CD4-positive, alpha-beta T cell (primary cell): ENCODE results near the gene CDK14. TPM values are rescaled to one million over a fixed set of nuclear protein-coding genes. Genes with fewer than 3 reads are reported as not detected.

Experiments
- ATAC-seq: fragments of 200-7000 bp; cut with Tn5 transposase; one replicate; pipeline ENCODE4 v1.10.0; 2022; ENCODE audit warnings: mild to moderate bottlenecking; ENCODE audit not compliant: poor library complexity
- CTCF ChIA-PET: fragments of 350-600 bp; sonication (Branson Sonifier 250); formaldehyde crosslinking; loops from one replicate; lab custom pipeline; 2021; ENCODE audit warnings: antibody characterized with exemption, inconsistent platforms; lab: Charles Lee
- POLR2A ChIA-PET: fragments of 350-600 bp; sonication (Branson Sonifier 250); formaldehyde crosslinking; loops from one replicate; lab custom pipeline; 2021; ENCODE audit warnings: antibody characterized with exemption, inconsistent platforms; lab: Charles Lee
- DNase-seq, 14 experiments: peaks; one replicate each; pipeline ENCODE4 v3.0.0-alpha.2; 2013 to 2020; ENCODE audit warnings: mixed read lengths in 2 of 14
- H3K27ac ChIP-seq, 2 donors: one replicate each; pipeline versions ENCODE4 v1.5.1 to v1.7.0; 2013; ENCODE audit warnings: low read length in 2 of 2, low read depth in 1 of 2, mild to moderate bottlenecking in 1 of 2
- H3K27me3 ChIP-seq, 2 experiments: 1 replicate in 1 of 2; 2 replicates in 1 of 2; pipeline versions ENCODE4 v1.6.1 to v1.7.0; 2013; ENCODE audit warnings: low read length in 2 of 2, control low read depth in 1 of 2, mild to moderate bottlenecking in 1 of 2, moderate library complexity in 1 of 2; ENCODE audit not compliant: insufficient read depth in 2 of 2, control insufficient read depth in 1 of 2
- H3K36me3 ChIP-seq: one replicate; pipeline ENCODE4 v1.6.1; 2013; ENCODE audit warnings: low read length, control low read depth; ENCODE audit not compliant: insufficient read depth
- H3K4me1 ChIP-seq: one replicate; pipeline ENCODE4 v1.6.1; 2013; ENCODE audit warnings: low read length, control low read depth; ENCODE audit not compliant: insufficient read depth
- H3K4me3 ChIP-seq: one replicate; pipeline ENCODE4 v1.5.1; 2013; ENCODE audit warnings: mild to moderate bottlenecking, low read length, moderate library complexity
- H3K9me3 ChIP-seq, 2 experiments: 1 replicate in 1 of 2; 2 replicates in 1 of 2; pipeline versions ENCODE4 v1.6.1 to v1.7.0; 2013; ENCODE audit warnings: low read length in 2 of 2, mild to moderate bottlenecking in 2 of 2, control low read depth in 1 of 2, moderate library complexity in 1 of 2; ENCODE audit not compliant: control insufficient read depth in 1 of 2, insufficient read depth in 1 of 2
- H3K27ac Mint-ChIP-seq: one replicate; pipeline ENCODE4 v1.8.0; 2020; ENCODE audit warnings: mixed read lengths
- H3K27me3 Mint-ChIP-seq: one replicate; pipeline ENCODE4 v1.8.0; 2021; ENCODE audit warnings: mixed read lengths
- H3K36me3 Mint-ChIP-seq: one replicate; pipeline ENCODE4 v1.8.0; 2021; ENCODE audit warnings: low read depth, mixed read lengths
- H3K4me1 Mint-ChIP-seq: one replicate; pipeline ENCODE4 v1.8.0; 2021; ENCODE audit warnings: low read depth, mixed read lengths
- H3K4me3 Mint-ChIP-seq: one replicate; pipeline ENCODE4 v1.8.0; 2020; ENCODE audit warnings: mild to moderate bottlenecking, mixed read lengths
- H3K9me3 Mint-ChIP-seq: one replicate; pipeline ENCODE4 v1.8.0; 2020; ENCODE audit warnings: mixed read lengths
- intact Hi-C, 2 experiments: fragments of 100-400 bp; cut with DNase I in 1 of 2; cut with micrococcal nuclease in 1 of 2; formaldehyde crosslinking; loops; one replicate each; pipeline versions ENCODE4 v1.15.1 to v1.9.0; 2023 to 2025; cut with DNase I, micrococcal nuclease
- total RNA-seq, 174 experiments: library from RNA in 2 of 174; stranded (reverse) in 2 of 174; gene quantifications; one replicate each; pipeline ENCODE4 v1.2.3 and lab custom pipeline; 2021 to 2026
- TF ChIP-seq, protein P1 (sequence below): fragments of 200-600 bp; IDR thresholded peaks from one replicate; pipeline ENCODE4 v1.8.0; 2022; ENCODE audit warnings: antibody characterized with exemption, mild to moderate bottlenecking

CDK14 gene
- total RNA-seq, 2 experiments from 2014 or later, result 0.45 to 0.47 TPM

DNA sequence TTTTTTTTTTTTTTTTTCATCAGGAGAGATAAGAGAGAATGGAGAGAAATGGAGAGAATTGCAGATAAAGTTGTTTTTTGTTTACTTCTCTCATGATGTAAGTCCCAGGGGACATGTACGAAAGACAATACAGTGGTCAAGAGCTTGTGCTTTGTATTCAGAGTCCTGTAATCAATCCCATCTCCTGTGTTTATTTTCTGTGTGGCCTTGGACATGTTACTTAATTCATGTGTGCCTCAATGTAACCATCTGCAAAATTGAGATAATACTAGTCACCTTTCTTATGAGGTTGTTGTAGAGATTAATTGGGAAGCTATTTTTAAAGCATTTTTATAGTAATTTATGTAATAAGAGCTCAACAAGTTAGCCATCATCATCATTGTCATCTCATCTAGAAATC is 117.5 kb downstream of the CDK14 start:
- H3K27me3 Mint-ChIP-seq, result no peaks in the 10 kb centered on the region
- Histone ChIP-seq H3K36me3 (no peaks in the 10 kb centered on the region), H3K4me3 (no peak overlapping the region), H3K27ac (no peak overlapping the region), H3K9me3 (no peaks in the 10 kb centered on the region), H3K4me1 (no peaks in the 10 kb centered on the region), H3K27me3 (no peaks in the 10 kb centered on the region)
- H3K27ac Mint-ChIP-seq, result no peak overlapping the region
- no peaks in the 10 kb centered on the region for H3K4me1 Mint-ChIP-seq
- intact Hi-C loops, result no loop called here
- no peak for ATAC-seq
- no peaks in the 10 kb centered on the region for H3K36me3 Mint-ChIP-seq
- no peaks in the 10 kb centered on the region for H3K9me3 Mint-ChIP-seq
- no peak overlapping the region for H3K4me3 Mint-ChIP-seq
- CTCF ChIA-PET, result no interaction called here
- no peak for DNase-seq
- POLR2A ChIA-PET, result no interaction called here
- TF ChIP-seq, protein P1, sequence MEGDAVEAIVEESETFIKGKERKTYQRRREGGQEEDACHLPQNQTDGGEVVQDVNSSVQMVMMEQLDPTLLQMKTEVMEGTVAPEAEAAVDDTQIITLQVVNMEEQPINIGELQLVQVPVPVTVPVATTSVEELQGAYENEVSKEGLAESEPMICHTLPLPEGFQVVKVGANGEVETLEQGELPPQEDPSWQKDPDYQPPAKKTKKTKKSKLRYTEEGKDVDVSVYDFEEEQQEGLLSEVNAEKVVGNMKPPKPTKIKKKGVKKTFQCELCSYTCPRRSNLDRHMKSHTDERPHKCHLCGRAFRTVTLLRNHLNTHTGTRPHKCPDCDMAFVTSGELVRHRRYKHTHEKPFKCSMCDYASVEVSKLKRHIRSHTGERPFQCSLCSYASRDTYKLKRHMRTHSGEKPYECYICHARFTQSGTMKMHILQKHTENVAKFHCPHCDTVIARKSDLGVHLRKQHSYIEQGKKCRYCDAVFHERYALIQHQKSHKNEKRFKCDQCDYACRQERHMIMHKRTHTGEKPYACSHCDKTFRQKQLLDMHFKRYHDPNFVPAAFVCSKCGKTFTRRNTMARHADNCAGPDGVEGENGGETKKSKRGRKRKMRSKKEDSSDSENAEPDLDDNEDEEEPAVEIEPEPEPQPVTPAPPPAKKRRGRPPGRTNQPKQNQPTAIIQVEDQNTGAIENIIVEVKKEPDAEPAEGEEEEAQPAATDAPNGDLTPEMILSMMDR, result no peak

DNA sequence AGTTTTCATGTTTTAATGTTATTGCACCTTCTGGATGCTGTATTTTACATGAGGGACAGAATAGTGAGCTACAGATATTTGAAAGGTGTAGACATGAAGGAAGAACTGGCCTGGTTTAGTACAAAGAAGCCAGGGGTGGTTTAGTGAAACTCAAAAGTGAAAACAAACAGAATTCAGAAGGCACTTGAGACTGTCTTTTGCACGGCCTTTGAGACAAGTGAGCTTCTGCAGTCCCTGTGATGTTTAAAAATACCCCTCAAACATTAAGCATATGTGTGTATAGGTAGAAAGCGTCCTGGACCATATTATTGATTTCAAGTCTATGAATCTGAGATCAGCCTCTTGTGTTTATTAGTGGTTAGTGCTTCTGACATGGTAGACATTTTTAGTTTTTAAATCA is 118.9 kb downstream of the CDK14 start:
- DNase-seq (no peak), ATAC-seq (no peak)
- Histone ChIP-seq H3K4me3 (no peak overlapping the region), H3K9me3 (no peaks in the 10 kb centered on the region), H3K36me3 (no peaks in the 10 kb centered on the region), H3K27me3 (no peaks in the 10 kb centered on the region), H3K27ac (no peak overlapping the region), H3K4me1 (no peaks in the 10 kb centered on the region)
- ChIA-PET POLR2A (no interaction called here), CTCF (interaction anchor here (0.6 kb wide), 1 partner anchor 1887 kb away, joined by 4 read pairs; no protein-coding TSS in a partner anchor)
- Mint-ChIP-seq H3K9me3 (no peaks in the 10 kb centered on the region), H3K4me1 (no peaks in the 10 kb centered on the region), H3K36me3 (no peaks in the 10 kb centered on the region), H3K27ac (no peak overlapping the region), H3K27me3 (no peaks in the 10 kb centered on the region), H3K4me3 (no peak overlapping the region)
- intact Hi-C loops, result no loop called here
- TF ChIP-seq, protein P1, result no peak

DNA sequence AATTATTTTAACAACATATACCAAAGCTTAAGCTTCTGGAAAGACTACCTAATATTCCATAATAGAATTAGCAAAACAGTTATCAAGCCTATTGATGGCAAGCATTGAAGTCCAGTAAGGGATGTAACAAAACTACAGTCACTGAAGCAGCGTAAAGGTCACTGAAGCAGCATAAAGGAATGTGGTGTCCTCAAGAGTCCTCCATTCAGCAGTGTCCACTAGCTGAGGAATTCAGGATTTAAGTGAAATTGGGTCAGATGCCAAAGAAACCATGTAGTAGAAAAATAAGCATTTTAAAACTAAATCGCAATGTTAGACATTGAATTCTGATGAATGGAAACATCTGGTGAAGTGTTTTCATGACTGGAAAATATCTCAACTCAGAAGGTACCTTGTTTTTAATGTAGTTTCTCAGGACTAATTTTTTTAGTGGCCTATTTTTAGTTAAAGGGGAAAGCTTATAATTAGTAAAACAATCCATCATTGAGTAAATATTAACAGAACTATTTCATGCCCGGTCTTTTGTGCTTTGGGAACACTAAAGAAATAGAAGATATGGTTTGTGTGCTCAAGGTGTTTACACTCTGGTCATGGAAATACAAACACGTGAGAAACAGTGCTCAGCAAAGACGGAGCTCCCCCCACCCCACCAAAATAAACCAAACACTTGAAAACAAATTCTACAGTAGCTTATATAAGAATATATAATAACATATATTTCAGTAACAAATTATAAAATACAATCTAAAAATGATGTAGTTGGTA is 121.4 kb downstream of the CDK14 start:
- intact Hi-C loops, result no loop called here
- no peak for DNase-seq
- H3K36me3 Mint-ChIP-seq, result no peaks in the 10 kb centered on the region
- no peaks in the 10 kb centered on the region for H3K9me3 Mint-ChIP-seq
- Histone ChIP-seq H3K9me3 (no peaks in the 10 kb centered on the region), H3K27ac (no peak overlapping the region), H3K36me3 (no peaks in the 10 kb centered on the region), H3K27me3 (no peaks in the 10 kb centered on the region), H3K4me3 (no peak overlapping the region), H3K4me1 (no peaks in the 10 kb centered on the region)
- H3K4me3 Mint-ChIP-seq, result no peak overlapping the region
- no peaks in the 10 kb centered on the region for H3K27me3 Mint-ChIP-seq
- TF ChIP-seq, protein P1, result no peak
- no peaks in the 10 kb centered on the region for H3K4me1 Mint-ChIP-seq
- H3K27ac Mint-ChIP-seq, result no peak overlapping the region
- CTCF ChIA-PET, result no interaction called here
- ATAC-seq, result no peak
- POLR2A ChIA-PET, result no interaction called here
